Pons (tissue), 1 donor: ENCODE measurements around the gene DYSF.
A peak's percentile ranks its signal among the peaks of the same experiment; 100 is the strongest.

ENCODE experiments used
- DNase-seq: peaks from one replicate; pipeline ENCODE4 v3.0.0-alpha.2; 2016; ENCODE audit warnings: low spot score

DYSF gene

DNA sequence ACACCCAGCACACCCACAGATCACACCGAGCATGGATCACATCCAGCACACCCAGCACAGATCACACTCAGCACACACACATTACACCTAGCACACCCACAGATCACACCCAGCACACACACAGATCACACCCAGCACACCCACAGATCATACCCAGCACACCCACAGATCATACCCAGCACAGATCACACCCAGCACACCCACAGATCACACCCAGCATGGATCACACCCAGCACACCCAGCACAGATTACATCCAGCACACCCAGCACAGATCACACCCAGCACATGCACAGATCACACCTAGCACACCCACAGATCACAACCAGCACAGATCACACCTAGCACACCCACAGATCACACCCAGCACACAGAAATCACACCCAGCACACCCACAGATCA is 118.6 kb downstream of the DYSF start:
- no peak for DNase-seq

DNA sequence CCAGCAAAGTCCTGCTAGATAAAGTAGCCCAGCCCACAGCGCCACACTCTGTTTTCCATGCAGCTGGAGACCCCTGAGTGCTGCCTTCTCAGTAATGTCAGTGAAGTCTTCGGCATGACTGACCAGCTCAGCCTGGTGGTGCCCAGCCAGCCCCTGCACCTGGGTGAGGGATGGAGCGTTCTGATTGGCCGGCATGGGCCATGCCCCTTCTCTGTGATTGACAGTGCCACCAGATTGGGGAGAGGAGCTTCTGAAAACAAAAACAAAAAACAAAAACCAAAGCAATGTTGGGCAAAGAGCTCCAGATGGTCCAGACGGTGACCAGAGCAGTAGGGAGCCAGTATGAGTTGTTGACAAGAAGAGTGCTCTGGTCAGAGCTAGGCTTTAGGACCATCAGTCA is 122.6 kb downstream of the DYSF start:
- peak; percentile 49 for DNase-seq

DNA sequence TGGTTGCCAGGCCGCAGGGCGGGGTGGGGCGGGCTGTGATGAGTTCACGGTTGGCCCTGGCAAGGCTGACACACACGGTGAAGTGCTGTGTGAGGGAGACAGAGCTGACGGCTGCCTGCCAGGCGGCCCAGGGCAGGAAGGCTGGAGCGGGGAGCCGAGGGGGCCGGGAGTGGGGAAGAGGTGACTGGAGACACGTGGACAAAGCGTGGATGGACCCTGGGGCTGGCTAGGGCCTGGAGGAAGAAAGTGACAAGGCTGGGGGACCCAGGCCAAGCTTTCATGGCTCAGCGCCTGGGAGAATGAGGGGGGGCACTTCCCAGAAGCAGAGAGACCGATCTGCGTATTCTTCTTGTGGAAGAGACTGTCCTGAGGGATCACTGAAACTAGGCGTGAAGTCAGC is 123.2 kb downstream of the DYSF start:
- DNase-seq: peak; percentile 65

DNA sequence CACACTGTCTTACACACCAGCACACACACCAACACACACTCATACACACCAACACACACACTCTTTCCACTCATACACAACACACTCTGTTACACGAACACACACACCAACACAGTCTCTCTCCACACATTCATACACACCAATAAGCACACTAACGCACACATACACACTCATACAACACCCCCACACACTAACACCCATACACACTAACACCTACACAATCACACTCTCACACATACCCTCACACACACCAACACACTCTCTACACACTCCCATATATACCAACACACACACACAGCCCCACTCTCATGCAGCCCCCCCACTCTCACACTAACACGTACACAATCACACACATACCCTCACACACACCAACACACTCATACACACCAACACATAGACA is 123.8 kb downstream of the DYSF start:
- no peak for DNase-seq

DNA sequence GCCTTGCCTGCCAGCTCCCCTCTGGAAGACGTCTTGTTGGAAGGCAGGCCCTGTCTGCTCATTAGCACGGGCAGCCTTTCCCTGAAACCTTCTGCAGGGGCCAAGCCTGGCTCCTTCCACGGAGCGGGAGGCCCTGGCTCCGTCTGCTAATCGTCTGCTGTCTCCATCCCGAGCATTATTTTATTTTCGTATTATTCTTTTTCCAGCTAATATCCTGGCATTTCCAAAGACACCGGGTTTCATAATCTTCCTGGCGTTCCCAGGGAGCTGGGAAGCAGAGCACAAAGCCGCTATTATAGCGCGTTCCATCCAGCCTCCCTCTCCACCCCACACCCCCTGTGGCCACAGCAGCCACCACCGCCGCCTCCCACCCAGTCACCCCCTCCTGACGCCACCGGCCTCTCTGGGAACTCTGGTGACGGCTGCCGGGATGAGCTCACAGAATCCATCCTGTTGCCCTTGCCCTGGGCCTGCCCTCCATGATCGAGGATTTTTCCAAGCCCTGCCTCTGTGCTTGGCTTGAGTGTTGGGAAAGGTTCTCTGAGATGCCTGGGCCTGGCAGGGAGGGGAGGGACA is 125.5 kb downstream of the DYSF start:
- peak; percentile 88 for DNase-seq

DNA sequence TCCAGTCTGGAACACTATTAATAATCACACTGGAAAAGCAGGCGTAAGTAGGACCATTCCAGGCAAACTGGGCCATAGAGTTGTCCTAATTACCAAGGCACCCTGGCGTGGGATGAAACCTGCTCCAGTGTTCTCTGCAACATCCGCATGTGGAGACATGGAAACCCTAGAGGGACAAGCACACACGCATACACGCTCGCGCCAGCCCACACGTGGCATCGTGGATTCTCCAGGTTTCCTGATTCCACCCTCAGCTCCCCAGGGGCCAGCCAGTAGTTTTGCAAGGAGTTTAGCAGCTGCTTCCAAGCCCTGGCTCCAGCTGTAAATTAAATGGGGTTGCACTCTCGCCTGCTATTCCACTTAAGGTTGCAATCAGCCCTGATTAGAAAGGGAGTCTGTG is 127.7 kb downstream of the DYSF start:
- DNase-seq: no peak

DNA sequence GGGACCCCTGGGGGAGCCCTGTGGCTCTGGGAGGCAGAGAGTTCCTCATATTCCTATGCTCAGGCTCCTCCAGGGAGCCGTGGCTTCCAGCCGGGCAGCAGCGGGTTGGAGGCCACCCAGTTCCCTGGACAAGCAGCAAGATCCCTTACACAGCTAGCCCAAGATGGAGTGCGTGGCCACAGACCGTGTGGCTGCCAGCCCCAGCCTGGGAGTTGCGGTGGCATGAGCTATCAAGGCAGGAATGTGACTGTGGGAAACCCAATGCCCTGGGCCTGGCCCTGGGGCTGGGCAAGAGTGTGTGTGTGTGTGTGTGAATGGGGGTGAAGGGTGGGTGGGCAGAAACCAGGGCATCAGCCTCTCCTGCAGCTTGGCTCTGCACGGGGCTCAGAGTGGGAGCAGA is 130.5 kb downstream of the DYSF start:
- no peak for DNase-seq

DNA sequence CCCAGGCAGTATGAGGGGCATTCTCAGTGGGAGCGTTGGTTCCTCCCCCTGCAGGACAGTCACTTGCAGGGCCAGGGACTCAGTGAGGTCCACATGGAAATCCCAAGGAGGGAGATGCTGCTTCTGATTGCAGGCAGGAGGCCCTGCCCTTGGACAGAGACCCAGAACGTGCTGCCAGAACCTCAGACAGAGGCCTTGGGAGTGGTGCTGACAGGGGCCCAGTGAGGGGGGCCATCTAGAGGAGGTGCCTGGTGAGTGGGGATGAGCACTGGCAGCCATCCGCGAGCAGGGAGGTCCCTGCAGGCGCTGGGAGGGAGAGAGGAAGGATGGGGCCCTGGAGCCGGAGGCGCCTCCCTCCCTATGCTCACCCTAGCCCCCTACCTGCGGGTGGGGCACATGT is 133.1 kb downstream of the DYSF start:
- no peak for DNase-seq

DNA sequence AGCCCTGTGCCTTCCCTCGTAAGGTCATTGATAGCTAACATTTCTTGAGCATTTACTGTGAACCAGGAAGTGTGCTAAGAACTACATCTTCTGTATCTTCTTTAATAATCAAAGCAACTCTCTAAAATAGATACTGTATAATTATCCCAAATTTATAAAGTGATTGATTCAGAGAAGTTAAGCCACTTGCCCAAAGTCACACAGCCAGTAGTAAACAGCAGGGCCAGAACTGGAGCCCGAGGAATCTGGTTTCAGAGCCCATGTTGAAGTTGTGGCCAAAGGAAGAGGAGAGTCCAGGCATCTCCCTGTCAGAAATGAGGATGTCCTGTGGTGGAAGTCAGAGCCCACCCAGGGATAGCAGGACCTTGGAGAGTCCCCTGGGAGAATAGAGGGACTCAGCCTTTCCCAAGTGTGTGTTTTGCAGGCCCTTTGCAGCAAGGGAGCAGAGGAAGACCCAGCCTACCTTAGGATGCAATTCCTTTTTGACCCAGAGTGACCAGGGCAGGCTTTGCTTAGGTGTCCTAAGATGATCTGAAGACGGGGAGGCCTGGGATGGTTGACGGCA is 134.2 kb downstream of the DYSF start:
- DNase-seq: no peak

DNA sequence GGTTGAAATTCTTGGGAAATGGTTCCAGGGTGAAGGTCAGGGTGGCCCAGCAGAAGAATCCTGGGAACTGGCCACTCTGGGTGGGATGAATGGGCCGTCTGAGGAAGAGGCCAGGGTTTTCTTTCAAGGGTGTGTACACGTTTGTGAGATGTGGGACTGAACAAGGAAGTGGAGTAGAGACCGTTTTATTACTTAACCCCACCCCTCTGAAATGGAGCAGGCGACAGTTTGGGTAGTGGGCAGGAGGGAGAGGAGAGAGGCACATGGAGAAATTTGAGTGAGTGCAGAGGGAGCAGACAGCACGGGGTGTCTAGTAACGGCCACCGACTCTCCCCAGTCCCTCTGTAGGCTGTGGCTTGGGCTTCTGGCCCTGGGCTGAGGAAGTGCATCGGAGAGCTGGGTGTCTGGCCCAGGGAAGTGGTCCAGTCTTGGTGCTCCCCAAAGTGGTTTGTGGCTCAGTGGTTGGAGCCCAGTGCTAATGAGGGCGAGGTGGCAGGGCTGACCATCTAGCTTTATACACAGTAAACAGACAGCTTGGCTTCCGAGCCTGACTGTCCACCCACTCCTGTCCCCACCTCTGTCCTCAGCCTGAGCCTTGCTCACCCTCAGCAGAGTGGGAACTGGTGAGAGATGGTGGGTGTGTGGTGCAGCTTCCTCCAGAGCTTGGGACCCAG is 135.3 kb downstream of the DYSF start:
- no peak for DNase-seq

DNA sequence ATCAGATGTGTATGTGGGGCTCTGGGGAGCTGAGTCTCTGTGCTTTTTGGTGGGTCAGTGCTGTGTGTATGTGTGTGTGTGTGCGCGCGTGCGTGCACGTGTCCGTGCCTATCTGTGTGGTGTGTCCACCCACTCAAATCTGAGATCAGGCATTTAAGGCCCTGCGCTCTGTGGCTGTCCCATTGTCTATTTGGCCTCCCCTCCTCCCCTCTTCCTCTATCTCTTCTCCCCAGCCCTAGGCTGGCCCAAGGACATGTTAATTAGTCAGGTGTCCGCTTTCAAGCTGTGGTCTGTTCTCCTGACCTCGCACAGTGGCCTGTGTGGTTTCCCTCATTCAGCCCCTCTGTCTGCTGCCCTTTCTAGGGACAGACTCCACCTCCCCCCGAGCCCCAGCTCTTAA is 136.4 kb downstream of the DYSF start:
- DNase-seq: no peak

DNA sequence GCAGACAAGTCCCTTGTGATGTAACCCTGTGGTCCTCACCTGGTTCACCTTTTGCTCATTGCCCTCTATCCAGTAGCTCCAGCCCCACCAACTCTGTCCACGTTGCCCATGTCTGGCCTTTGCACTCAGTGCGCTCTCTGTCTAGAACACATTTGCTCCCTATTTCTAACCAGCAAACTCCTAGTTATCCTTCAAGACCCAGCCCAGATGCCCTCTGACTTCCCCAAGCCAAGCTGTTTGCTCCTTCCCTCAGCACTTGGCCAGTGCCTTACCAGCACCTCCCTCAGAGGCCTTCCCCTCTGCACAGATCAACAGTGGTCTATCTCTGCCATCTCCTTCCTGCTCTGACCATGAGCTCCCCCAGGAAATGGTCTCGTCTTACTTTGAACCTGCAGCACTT is 137.7 kb downstream of the DYSF start:
- no peak for DNase-seq

DNA sequence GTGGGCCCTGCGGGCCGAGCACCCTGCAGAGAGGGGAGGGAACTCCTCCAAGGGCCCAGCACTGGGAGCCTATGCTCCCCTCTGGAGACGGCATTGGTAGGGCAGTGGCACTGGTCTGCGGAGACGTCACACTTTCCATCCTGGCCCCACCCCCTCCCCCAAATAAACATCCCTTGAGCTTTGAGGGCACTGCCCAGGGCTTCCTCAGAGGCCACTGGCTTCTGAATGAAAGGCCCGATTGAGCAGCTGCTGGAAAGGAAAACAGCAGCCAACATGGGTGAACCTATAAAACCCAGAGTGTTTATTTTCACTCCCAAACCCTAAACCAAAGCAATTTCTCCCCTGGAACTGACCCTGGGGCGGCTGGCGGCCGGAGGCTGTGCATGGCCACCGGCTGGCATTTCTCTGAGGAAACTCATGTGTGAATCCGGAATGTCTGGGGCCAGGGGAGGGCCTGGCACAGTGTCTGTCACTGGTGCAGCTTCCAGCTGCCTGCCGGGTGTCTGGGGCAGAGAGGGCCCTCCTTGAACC is 138.9 kb downstream of the DYSF start:
- peak; percentile 89 for DNase-seq

DNA sequence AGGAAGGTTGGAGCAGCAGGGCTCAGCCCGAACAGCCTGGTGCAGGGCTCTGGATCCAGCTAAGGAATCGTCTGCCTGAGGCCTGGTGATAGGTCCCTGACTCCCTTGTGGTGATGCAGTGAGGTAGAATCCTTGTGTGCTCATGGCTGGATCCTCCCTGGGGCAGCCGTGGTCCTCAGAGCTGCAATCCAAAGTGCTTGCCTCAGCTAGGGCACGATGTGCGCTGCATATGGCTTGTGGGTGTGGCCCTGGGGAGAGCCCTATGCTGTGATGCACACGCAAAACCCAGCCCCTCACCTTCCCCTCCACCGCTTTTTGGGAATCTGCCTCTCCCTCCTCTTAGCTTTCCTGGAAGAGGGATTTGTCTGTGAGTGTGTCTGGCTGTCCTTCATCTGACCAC is 142.2 kb downstream of the DYSF start:
- peak; percentile 47 for DNase-seq

DNA sequence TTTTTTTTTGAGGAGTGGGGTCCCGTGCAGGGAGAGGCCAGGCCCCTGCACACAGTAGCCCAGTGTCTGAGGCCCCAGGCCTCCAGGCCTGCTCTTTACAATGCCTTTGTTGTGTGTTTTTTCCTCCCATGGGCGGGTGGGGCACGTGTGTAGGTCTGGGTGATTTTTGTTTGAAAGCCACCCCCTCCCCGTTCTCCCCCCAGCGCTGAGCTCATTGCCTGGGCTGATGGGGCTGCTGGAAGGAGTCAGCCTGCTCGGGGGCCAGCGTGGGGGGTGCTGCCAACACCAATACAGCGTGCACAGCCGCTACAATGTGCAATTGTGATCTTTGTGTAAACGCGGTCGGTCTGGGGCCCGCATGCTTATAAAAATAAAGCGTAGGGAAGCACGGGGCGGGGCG is 142.7 kb downstream of the DYSF start:
- peak; percentile 94 for DNase-seq

DNA sequence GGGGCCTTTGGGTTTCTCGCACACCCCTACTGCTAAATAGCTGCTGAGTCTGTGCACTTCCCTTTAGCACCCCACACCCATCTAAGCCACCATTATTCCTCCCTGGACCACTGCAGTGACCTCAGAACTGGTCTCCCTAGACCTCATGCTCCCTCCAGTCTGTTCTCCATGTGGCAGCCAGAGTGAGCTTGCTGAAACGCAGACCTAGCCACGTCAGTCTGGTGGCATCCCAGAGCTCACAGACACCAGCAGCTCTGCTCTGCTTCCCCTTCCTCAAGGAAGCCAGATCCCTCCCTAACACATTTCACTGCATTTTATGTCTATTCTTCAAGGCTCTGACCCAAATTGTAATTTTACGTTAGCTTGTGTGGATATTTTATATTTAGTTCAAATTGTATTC is 144.4 kb downstream of the DYSF start:
- no peak for DNase-seq

DNA sequence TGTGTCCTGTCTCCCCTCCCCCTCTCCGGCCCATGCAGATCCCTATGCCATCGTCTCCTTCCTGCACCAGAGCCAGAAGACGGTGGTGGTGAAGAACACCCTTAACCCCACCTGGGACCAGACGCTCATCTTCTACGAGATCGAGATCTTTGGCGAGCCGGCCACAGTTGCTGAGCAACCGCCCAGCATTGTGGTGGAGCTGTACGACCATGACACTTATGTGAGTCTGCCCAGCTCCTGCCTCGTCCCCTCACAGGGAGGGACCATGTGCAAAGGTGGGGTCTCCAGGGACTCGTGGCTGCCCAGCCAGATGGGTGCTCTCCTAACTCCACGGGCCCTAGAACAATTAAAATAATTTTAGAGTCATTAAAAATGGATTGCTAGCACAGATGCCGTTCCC is 145.2 kb downstream of the DYSF start:
- DNase-seq: no peak

DNA sequence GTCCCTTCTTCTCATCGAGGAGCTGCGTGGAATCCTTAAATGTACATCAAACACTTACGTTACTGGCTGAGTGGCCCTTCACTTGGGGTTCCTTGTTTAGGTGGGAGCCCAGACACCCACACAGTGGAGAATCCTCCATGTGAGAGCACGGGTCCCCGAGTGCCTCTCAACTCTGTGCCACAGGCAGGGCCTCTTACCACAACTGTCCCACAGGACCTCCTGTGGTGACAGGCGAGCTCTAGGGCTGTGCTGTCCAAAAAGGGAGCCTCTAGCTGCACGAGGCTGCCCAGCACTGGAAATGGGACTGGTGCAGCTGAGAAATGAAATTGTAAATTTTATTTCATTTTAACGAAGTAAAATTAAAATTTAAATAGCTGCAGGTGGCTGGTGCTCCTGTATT is 145.7 kb downstream of the DYSF start:
- no peak for DNase-seq

DNA sequence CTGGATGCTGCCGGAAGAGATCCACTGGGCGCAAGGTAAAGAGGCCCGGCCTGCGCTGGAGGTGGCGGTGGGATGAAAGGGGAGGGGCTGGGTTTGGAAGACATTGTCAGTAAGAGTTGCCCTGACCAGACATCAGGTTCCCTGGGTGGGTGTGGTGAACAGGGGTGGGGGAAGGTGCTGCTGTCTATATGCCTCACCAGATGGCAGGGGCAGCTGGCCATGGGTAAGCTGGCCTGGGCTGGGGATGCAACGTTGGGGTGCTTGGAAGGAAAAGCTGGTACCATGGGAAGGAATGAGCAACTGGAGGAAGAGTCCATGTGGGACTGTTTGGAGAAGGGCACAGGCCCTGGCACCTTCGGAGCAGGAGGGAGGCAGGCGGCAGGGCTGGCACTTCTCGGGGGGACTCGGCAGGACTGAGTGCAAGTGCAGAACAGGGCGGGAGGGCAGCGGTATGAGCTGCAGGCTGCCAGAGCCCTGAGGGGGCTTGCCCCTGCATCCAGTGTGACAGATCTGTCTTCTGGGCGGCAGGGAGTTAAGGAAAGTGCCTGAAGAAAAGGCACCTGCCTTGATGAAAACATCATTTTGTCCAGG is 146.4 kb downstream of the DYSF start:
- no peak for DNase-seq

DNA sequence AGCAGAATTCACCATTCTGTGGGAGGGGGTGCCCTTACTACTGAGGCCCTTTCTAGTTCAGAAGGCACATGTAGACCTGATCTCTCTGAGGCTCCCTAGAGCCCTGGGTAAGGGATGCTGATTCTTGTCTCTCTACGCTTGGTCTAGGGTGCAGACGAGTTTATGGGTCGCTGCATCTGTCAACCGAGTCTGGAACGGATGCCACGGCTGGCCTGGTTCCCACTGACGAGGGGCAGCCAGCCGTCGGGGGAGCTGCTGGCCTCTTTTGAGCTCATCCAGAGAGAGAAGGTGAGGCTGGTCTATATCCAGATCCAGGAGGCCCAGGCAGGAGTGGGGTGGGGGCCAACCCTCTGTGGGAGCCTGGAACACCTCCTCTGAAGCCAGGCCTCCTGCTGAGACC is 147.2 kb downstream of the DYSF start:
- no peak for DNase-seq

DNA sequence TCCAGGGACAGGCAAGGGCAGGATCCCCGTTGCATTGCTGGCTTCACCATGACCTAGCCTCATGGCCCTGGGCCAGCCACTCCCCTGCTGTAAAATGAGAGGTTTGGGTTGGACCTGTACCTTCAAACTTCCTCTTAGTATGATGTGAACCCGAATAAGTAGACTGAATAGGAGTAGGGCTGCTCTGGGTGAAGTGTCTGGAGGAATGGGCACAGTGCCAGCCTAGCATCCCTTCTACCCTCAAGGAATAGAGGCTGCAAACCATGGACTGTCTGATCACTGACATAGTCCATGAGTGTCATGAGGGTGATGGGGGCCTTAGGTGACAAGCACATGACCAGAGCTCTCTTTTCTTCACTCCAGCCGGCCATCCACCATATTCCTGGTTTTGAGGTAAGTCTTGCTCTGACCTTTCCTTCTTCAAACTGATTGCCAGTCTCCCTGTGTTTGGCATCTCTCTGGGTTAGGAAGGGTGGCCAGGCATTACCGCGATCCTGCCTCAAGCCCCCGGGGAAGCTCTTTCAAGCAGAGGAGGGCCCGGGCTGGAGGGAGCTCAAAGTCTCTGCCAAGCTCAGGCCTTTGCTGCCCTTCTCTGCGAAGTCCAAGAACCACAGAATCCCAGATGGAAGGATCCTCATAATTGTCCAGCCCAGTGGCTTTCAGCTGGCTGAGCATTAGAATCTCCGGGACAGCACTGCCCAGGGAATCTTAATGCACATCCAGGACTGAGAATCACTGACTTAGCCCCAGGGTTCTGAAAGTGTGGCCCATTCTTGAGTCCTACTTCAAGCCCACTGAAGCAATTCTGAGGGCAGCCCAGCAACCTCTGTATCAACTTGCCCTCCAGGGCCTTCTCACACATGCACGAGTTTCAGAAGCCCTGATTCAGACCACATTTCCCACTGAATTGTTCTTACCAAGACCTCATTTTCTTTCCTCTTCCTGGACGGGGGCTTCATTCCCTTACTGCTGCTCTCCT is 148.1 kb downstream of the DYSF start:
- DNase-seq: no peak

DNA sequence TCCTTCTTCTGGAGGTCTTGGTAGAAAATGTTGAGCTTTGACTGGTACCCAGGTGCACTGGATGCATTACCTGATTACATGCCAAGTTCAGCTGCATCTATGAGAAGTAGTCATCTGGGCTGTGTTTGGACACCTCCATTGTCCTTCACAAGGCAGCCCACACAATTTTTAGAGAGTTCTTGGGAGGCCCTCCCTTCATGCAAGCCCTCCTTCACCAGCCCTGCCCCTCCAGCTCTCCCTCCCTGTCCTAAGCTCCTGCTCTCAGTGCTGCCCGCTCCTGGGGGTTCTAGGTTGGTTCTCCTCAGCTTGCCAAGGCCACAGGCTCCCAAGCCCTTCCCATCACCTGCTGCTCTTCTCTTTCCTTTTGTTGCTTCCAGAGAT is 148.7 kb downstream of the DYSF start:
- no peak for DNase-seq
